GM19025 (cell line): ENCODE results near the gene ANO4.

Experiments
- ATAC-seq: cut with Tn5 transposase; IDR thresholded peaks from one replicate; pipeline ENCODE4 v1.9.1; 2021; ENCODE audit warnings: mild to moderate bottlenecking, low read depth, moderate library complexity; ENCODE audit not compliant: unreplicated experiment

ANO4 gene

DNA sequence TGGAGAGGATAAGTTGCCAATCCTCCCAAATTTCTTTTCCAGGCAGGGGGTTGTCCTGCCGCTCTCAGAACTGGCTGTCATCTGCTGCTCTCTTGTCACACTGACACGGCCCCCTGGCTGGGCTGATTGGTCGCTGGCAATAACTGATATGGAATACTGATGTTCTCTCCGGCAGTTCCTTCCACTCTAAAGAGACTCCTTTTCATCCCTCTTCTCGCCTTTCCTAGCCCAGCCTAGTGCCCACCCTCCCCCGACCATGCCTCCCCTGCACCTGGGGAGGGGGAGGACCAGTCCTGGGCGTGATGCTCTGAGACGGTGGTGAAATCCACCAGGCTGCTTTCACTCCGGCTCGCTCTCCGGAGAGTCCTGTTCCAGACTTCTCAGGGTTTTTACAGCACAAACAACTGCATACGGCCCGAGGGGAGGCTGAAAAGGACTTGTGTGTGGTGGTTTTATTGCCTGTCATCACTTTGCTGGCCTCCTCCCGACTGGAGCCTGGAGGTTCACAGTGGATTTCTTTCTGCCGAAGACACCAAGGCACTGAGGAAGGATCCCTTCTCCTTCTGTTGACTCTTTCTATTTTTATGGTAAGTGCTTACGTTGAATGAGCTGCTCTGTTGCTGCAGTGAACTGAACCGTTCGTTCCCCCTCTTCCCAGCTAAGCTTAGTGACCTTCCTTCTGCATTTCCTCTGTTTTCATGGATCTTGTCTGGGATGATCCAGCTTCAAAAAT is at the start of gene ANO4:
Gene ANO4 (plus strand): TSS at position 336 of the 733 bp plus-strand sequence. CDS start 107,010 bp downstream, outside the sequence.
- ATAC-seq: no peak

DNA sequence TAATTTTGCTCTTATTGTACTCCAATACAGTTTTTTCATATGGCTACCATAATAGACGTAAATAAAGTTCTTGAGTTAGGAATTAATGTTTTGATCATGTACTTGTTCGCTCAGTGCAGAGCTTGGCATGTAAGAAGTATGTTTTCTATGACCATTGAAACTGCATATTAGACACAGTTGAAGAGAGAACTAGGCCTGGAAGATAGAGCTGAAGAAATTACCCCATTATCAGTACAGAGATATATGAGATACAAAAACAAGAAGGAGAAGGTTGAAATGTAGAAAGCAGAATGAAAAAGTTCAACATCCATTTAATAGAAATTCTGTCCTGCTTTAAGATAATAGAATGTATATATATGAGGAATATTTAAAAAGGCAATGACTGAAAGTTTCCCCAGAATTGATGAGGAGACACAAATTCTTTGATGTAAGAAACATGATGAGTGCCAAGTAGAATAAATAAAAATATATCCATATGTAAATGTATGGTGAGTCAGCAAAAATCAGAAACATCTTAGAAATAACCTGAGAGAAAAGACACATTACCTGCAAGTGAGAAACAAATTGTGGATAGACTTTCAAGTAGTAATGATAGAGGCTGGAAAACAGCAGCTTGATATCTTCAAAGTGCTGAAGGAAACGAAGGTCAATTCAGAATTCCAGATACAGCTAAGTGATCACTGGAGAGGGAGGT is 49.1 kb upstream of the ANO4 start:
- ATAC-seq: no peak

DNA sequence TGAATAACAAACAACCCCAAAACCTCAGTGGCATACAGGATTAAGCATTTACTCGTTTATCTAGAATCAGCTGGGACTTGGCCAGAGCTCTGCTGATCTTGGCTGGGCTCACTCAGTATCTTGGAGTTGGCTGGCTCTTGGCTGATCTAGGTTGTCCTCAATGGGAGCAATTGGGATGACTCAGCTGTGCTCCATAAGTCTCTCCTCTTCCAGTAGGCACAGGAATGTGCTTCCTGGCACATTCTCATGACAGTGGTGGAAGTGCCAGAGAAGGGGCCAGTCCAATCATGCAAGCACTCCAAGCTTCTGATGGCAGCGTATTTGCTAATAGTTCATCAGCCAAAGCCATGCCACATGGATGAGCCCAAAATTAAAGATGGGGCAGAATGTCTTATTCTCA is 41.7 kb upstream of the ANO4 start:
- no peak for ATAC-seq

DNA sequence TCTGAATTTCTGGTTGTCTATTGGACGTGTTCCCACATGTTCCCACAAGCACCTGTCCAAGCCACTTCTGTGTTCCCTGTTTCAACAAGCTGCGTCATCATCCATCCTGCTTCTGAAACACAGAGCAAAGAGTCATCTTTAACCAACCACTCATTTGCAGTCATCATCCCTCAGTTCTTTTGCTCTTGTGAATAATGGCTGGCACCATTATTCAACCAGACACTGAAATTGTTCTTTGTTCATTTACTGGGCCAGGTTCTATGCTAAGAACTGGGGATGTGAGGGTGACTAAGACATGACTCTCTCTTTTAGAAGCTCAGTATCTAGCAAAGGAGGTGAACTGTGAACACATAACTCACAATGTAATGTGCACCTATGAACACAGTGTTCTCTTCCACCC is 40.7 kb upstream of the ANO4 start:
- no peak for ATAC-seq

DNA sequence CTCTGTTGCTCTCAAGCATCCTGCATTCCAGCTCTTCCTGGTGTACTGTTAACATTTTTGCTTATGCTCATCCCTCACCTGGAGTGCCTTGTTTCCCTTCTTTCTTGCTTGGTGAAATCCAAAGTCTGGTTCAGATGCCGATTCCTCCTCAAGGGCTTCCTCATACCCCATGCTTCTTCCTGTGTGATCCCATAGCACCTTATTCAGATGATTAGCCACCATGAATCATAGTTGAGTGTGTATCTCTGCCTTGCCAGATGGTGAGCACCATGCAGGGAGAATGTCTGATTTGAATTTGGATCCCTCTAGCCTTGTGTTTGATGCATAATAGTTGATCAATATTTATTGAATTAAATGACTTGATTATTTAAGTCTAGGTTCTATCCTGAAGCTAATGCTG is 39.4 kb upstream of the ANO4 start:
- ATAC-seq: no peak

DNA sequence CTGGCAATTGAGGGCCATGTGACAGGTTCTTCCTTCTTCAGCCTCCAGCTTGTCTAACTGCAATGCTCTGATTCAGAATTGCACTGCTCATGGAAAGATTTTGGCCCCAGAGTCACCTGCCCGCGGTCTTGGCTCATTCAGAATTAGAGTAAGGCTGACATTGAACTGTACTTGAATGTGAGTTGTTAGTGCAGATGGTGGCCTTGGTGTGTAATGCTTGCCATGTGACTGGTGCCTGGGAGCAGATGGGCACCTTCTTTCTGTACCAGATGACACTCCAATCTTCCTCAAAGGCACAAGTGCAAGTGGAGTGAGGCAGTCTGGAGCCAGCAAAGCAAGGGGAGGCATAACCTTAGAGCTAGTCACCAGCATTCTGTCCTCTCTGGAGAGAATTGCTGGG is 36.5 kb upstream of the ANO4 start:
- ATAC-seq: no peak

DNA sequence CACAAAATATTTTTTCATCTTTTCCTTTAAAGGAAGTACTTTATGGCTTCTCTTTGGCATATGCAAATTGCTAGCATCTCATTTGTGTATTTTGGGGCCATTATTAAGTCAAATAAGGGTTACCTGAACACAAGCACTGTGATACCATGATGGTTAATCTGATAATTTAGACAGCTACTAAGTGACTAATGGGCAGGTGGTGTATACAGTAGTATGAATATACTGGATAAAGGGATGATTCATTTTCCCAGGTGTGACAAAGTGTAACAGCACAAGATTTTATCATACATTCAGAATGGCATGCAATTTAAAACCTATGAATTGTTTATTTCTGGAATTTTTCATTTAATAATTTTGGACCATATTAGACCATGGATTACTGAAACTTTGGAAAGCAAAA is 27.2 kb upstream of the ANO4 start:
- ATAC-seq: no peak

DNA sequence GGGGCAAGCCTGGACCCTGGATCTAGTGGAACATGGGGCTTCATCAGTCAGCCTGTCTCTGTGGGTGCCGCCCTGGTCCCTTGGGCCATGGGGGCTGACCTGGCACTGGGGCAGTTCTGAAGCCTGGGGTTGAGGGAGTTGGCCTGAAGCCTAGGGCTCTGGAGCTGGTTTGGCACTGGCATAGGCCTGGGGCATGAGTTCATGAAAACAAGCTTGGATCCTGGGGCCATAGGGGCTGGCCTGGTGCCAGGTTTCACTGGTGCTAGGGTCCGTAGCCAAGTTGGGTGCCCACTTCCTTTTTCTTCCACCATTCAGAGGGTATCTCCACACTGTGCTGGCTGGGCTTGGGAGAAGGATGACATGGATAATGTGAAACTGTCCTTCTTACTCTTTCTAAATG is 26.6 kb upstream of the ANO4 start:
- no peak for ATAC-seq

DNA sequence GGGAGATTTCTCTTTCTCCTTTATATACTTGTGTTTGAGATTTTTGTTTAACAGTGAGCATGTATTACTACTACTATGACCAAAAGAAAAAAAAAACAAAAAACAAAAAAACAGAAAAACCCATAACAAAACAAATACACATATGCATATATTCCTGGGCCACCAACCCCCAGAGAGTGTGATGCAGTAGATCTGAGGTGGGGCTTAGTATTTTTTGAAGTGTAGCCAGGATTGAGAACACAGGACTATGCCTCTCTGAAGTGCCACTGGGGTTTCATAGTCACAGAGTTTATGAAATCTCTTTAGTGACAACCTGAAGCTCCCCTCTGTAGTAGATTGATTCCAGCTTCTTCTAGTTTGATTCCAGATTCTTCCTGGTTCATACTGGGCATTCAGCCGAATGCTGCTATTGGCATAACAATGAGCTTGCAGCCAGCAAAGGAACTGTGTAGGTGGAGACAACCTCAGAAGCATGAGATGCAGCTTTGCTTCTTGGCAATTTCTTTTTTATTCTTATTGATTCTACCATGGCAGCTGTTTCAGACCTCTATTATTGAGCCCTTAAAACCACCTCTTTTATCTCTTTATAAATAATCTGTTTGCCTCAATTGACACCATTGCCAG is 15.5 kb upstream of the ANO4 start:
- no peak for ATAC-seq

DNA sequence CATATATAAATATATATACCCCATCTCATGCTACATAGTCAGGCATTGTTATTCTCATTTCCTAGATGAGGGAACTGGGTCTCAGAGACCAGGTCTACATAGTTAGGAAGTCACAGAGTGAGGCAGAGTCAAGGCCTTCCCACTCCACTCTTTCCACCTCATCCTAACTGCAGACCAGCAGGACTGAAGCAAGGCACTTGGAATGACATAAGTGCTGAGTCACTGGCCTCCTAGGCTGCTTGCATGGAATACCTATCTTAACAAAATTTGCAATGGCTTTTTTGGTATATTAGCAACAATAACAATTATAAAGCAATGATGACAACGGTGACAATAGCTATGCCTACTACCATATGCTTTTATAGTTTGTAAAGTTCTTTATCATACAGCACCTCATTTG is 5.4 kb upstream of the ANO4 start:
- no peak for ATAC-seq

DNA sequence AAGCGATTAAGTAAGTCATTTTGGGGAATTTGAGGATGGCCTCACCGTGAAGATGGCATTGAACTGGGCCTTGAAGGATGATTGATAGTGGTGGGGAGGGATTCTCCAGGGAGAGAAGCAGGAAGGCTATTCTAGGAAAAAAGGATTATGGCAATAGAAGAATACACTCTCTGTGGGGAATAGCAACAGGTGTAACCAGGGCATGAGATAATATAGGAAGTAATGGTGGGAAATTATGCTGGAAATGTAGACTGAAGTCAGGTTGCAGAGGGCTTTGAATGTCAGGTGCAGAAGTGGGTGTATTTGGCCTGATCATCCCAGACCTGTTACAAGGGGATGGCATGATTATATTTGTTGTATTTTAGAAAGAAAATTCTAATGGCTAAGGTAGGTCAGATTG is 4.6 kb upstream of the ANO4 start:
- no peak for ATAC-seq

DNA sequence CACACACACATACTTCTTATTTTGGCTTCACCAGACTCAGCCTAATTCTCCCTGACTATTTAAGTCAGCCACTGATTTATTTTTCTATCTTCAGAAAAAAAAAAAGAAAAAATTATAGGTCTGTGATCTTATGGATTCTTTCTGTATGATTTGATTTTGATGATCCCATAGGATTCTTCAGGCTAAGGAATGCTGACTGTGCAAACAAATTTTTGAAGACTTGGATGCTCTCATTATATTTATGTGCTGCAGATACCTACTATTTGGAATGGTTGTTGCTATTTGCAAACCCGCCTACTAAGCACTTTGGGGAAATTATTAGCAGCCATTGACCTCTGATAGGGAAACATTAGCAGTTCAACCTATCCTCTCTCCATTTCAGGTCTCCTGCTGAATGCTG is 4.0 kb upstream of the ANO4 start:
- ATAC-seq: no peak

DNA sequence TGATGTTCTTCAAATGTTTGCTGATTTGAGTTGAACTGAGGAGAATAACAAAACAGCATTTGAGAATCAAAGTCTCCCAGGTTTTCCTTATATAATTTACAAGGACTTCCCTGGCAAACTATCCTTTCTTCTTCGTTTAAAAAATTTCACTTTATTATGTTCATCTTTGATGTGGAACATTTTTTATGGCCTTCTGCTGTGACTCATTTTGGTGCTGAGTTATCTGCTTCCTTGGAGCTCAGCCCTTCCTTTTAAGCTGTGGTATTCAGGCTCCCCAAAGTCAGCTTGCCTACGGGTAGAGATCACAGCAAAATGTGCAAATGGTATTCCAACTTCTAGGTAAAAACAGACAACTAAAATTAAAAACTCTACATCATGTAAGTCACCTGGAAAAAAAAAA is 1.4 kb upstream of the ANO4 start:
- ATAC-seq: no peak

DNA sequence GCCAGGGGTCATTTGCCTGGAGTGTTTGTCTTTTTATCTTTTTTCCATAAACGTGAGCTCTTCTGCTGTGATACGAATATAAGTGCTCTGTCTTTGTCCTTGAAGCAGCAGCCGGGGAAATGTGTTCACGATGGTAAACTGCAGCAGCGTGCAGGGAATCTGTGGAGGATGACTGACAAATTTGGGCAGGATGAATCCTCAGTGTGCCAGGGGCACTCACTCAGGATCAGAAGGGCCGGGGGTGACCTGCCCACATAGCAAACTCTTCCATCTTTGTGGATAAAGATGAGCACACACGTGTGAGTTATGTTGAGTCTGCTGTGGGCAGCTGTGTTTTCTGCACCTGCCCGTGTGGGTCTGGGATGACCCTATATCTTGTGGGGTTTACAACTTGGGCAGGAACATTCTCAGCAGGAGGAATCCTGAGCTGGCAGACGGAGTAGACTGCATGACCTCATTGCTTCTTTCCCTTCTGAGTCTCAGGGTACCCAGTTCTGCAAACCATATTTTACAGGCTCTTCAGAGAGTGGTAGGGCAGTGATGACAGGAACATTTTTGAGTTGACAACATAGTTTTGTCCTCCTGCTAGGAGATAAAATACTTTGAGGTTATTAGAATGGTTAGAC is 711 bp downstream of the ANO4 start:
- ATAC-seq: no peak

DNA sequence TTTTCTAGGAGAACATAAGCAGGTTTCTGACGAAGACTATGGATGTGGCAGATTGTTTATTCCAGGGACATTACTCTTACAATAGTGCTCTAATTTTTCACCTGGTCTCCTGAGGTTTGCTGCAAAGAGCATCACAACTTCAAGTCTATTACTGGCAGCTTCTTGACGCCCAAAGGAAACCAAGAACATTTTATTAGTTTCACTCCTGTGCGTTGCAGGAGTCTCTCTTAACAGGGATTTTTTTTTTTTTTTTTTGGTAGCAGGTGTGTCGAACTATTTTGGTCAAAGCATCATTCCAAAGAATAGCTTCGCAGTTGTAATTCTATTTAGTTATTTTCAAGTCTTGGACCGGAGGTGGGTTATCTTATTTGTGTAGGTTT is 1.2 kb downstream of the ANO4 start:
- no peak for ATAC-seq

DNA sequence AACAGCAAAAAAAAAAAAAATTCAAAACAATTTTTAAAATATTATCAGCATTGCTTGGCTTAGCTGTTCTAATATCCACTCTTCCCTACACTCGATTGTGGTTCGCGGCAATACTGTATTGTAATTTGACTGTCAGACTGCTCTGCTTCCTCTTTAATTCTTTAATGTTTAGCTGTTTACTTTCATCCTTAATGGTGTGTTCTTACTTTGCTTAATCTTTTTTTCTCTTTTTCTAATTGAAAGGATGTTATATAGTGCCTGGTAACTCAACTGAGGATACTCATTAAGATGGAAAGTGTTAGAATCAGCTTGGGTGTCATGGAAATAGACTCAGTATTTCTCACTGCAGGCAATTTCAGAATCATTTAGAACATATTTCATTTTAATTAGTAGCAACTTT is 2.0 kb downstream of the ANO4 start:
- no peak for ATAC-seq

DNA sequence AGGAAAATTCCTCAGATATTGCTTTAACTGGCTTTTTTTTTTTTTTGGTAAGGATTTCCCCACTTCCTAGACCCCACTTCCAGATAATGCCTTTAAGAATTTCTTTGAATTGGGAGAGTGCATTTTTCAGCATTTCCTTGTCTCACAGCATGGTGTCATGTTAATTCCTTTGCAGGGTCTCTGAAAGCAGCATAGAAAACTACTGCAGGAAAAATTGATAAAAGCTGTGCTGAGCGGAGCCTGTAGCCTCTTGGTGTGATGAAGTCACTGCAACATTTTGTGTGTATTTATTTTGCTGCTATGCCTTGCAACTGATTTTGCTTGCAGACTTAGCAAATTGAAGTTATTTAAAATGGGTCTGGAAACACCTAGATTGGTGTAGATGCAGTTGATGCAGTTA is 2.7 kb downstream of the ANO4 start:
- no peak for ATAC-seq

DNA sequence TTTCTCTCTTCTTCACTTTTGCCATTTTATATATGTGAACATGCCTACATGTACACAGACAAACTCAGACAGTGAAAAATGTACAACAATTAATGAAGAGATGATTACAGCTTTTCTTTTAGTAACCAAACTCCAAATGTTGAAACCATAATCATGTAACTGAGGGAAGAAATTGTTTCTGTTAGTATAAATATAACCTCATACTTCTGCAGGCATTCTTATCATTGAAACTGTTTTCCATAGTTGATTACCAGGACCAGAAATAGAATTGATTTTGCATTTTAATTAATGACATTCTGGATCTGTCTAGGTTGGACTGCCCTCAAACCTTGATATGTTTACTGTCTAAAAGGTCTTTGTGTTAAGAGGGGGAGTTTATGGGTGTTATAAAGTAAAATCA is 3.2 kb downstream of the ANO4 start:
- no peak for ATAC-seq

DNA sequence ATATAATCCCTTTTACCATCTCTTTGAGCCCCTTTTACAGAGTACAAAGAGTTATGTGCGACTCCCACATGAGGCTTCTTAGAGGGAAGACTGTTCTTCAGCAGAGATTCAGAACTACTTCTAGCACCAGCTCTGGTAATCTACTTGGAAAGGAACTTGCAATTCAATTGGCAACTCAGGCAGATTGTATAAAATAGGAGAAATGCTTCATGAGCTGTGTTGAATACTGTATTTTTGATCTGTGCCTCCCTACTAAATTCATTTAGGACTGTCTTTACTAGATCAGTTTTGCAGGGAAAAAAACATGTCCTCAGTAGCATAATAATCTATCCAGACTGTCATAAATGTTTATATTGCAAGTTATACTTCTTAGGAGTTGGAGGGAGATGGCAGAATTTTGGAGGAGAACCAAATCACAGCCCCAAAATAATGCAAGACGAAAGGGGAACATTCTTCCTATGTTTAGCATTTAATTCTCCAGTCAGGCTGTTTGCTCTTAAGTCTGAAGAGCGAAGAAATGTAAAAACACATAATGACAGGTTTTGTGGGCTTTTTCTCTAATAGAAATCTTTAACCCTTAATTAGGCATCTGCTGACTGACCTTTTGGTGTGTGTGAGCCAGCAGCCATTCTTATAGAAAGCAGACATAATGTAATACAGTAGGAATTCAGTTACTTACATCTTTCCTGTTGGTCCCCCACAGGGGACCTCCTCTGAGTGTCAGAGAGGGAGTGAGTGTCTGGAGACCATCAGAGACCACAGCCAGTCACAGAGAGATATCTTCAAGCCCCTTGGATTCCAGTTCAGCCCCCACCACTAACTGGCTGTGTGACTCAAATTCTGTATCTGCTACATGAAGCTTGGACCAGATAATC is 3.9 kb downstream of the ANO4 start:
- no peak for ATAC-seq

DNA sequence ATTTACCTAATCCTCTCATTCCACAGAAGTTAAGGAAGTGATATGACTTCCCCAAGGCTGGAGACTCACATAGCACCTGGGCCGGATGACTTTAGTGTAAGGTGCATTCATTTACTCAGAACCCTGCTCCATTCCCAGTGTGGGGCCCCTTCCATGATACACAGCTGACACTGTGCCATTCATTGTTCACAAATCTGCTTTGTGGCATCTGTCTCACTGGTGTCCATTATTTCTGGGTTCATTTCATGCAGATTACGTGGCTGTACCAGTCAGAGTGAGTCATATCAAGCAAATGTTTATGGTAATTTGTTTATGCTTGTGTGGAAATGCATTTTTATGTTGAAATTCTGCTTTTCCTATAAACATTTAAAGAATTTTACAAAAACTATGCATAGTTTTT is 5.2 kb downstream of the ANO4 start:
- ATAC-seq: no peak

DNA sequence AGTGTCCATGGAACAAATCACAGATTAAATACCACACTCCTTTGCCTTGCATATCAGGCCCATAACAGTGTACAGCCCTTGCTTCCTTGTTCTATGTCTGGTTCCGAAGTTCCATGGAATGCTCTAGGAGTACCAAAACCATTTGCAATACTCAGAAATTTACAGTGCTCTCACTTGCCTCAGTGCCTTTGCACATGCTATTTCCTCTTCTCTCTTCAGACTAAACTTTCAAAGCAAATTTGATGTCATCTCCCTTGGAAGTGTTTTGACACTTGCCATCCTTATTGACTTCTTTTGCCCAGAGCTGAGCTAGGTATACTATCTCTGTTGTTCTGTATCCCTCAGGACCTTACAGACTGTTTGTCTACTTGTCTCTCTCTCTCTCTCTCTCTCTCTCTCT is 6.1 kb downstream of the ANO4 start:
- ATAC-seq: no peak
